ENCODE results near the gene GOLGA6L1. TPM values are rescaled to one million over a fixed set of nuclear protein-coding genes. Genes with fewer than 3 reads are reported as not detected.
"Not testable (repeated sequence)": the region's sequence is repeated elsewhere in the genome, so short reads cannot be mapped to it uniquely, and the experiment has no call there.

GOLGA6L1 gene, protein sequence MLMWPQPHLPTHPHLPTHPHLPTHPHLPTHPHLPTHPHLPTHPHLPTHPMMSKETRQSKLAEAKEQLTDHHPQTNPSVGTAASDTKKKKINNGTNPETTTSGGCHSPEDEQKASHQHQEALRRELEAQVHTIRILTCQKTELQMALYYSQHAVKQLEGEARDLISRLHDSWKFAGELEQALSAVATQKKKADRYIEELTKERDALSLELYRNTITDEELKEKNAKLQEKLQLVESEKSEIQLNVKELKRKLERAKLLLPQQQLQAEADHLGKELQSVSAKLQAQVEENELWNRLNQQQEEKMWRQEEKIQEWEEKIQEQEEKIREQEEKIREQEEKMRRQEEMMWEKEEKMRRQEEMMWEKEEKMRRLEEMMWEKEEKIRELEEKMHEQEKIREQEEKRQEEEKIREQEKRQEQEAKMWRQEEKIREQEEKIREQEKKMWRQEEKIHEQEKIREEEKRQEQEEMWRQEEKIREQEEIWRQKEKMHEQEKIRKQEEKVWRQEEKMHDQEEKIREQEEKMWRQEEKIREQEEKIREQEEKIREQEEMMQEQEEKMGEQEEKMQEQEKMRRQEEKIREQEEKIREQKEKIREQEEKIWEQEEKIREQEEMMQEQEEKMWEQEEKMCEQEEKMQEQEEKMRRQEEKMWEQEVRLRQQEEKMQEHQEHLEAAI
- not detected in 2 replicates for total RNA-seq (2022)
- not detected for Bru-seq, nascent RNA
- BruChase-seq, experiment 1, labeled RNA remaining after a 2-hour chase, result not detected
- BruChase-seq, experiment 2, labeled RNA remaining after a 6-hour chase, result not detected
- long read RNA-seq, result 0 reads

DNA sequence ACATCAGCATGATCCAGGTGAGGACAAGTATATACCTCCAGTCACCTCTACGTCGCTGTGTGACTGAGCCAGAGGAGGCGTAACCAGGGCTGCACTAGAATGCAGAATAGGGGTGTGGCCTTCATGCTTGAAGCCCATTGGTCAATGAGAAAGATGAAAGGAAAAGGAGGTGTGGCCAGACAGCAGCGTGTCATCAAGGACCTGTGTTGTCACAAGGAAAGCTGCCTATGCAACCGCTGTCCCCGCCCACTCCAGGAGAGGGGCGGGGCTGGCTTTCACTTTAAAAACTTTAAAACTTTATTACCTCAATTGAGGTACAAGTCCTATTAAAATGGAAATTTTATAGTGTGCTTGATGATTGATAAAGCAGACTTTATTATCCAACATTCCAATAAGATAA, at the start of gene GOLGA6L1:
TSS of gene GOLGA6L1 (minus strand) at position 101 of the 400 bp plus-strand sequence. CDS start at position 10, 91 bp downstream.
- intact Hi-C loops (cut with micrococcal nuclease; ENCODE audit: unreplicated experiment); H3K36me3 Mint-ChIP-seq (ENCODE audit: insufficient read depth, unreplicated experiment); H3K27ac Mint-ChIP-seq (ENCODE audit: unreplicated experiment); BruUV-seq (replicated peaks); POLR2A ChIA-PET; H3K4me3 Mint-ChIP-seq (ENCODE audit: unreplicated experiment); H3K27me3 Mint-ChIP-seq (ENCODE audit: insufficient read depth, unreplicated experiment); H3K4me3 ChIP-seq (ENCODE audit: low read depth, low read length); H3K36me3 ChIP-seq (ENCODE audit: control insufficient read depth, insufficient read depth, low read length); H3K4me1 ChIP-seq; H3K4me1 Mint-ChIP-seq (ENCODE audit: low read depth, unreplicated experiment); H3K9me3 Mint-ChIP-seq (ENCODE audit: unreplicated experiment); DNase-seq; CTCF ChIA-PET; H3K27me3 ChIP-seq (replicated peaks; ENCODE audit: control insufficient read depth, insufficient read depth, low read length); H3K9me3 ChIP-seq: not testable (repeated sequence)

DNA sequence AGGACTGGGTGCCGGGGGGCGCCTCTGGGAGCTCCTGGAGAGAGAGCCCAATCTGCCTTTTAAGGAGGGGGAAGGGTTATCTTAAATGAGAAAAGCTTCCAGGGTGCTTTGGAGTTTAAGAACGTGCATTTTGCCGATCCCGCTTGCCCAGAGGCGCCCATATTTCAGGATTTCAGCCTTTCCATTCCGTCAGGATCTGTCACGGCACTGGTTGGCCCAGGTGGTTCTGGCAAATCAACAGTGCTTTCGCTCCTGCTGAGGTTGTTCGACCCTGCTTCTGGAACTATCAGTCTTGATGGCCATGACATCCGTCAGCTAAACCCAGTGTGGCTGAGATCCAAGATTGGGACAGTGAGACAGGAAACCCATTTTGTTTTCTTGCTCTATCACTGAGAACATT, 44.6 kb upstream of the GOLGA6L1 start:
- H3K4me3 ChIP-seq (ENCODE audit: low read depth, low read length); DNase-seq; H3K4me1 Mint-ChIP-seq (ENCODE audit: low read depth, unreplicated experiment); H3K9me3 ChIP-seq; H3K27me3 ChIP-seq (replicated peaks; ENCODE audit: control insufficient read depth, insufficient read depth, low read length); POLR2A ChIA-PET; H3K36me3 Mint-ChIP-seq (ENCODE audit: insufficient read depth, unreplicated experiment); H3K27ac Mint-ChIP-seq (ENCODE audit: unreplicated experiment); H3K9me3 Mint-ChIP-seq (ENCODE audit: unreplicated experiment); H3K4me1 ChIP-seq; H3K27me3 Mint-ChIP-seq (ENCODE audit: insufficient read depth, unreplicated experiment); BruUV-seq (replicated peaks); CTCF ChIA-PET; H3K4me3 Mint-ChIP-seq (ENCODE audit: unreplicated experiment); H3K36me3 ChIP-seq (ENCODE audit: control insufficient read depth, insufficient read depth, low read length); intact Hi-C loops (cut with micrococcal nuclease; ENCODE audit: unreplicated experiment): not testable (repeated sequence)

DNA sequence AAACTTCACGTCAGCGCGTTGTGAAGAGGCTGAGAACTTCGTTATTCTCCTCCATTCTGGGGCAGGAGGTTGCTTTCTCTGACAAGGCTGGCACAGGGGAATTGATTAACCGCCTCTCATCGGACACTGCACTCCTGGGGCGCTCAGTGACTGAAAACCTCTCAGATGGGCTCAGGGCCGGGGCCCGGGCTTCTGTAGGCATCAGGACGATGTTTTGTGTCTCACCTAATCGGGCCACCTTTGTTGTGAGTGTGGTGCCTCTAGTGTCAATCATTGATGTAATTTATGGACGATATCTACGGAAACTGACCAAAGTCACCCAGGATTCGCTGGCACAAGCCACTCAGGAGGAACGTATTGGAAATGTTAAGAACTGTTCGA, 43.9 kb upstream of the GOLGA6L1 start:
- H3K36me3 Mint-ChIP-seq (ENCODE audit: insufficient read depth, unreplicated experiment); intact Hi-C loops (cut with micrococcal nuclease; ENCODE audit: unreplicated experiment); H3K4me3 Mint-ChIP-seq (ENCODE audit: unreplicated experiment); H3K4me1 ChIP-seq; H3K27ac Mint-ChIP-seq (ENCODE audit: unreplicated experiment); H3K9me3 ChIP-seq; H3K4me1 Mint-ChIP-seq (ENCODE audit: low read depth, unreplicated experiment); DNase-seq; H3K27me3 Mint-ChIP-seq (ENCODE audit: insufficient read depth, unreplicated experiment); H3K9me3 Mint-ChIP-seq (ENCODE audit: unreplicated experiment); H3K36me3 ChIP-seq (ENCODE audit: control insufficient read depth, insufficient read depth, low read length); POLR2A ChIA-PET; H3K27me3 ChIP-seq (replicated peaks; ENCODE audit: control insufficient read depth, insufficient read depth, low read length); H3K4me3 ChIP-seq (ENCODE audit: low read depth, low read length); BruUV-seq (replicated peaks); CTCF ChIA-PET: not testable (repeated sequence)

DNA sequence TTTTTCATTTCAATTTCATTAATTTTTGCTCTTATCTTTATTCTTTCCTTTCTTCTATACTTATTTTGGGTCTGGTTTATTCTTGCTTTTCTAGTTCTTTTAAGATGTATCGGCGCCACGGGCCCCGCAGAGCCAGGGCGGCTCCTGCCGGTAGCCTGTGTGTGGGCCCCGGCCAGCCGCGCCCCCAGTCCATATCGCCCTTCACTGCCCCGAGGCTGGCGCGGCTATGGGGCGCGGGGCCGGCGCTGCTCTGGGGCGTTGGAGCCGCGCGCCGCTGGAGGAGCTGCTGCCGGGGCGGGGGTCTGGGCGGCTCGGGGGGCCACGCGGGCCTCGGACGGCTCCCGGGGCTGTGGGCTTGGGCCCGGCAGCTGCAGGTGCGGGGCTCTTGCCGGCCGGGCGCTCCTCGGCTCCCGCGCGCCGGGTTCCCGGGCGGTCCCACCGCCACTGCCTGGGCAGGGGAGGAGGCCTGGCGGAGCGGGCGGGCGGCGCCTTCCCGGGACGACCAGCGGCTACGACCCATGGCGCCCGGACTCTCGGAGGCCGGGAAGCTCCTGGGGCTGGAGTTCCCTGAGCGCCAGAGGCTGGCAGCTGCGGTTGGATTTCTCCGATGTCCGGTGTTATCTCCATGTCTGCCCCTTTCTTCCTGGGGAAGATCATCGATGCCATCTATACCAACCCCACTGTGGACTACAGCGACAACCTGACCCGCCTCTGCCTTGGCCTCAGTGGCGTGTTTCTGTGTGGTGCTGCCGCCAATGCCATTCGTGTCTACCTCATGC, 43.3 kb upstream of the GOLGA6L1 start:
- H3K4me3 Mint-ChIP-seq (ENCODE audit: unreplicated experiment); H3K9me3 ChIP-seq; H3K36me3 ChIP-seq (ENCODE audit: control insufficient read depth, insufficient read depth, low read length); POLR2A ChIA-PET; H3K27ac Mint-ChIP-seq (ENCODE audit: unreplicated experiment); CTCF ChIA-PET; H3K4me3 ChIP-seq (ENCODE audit: low read depth, low read length); H3K4me1 Mint-ChIP-seq (ENCODE audit: low read depth, unreplicated experiment); DNase-seq; H3K4me1 ChIP-seq; H3K27me3 ChIP-seq (replicated peaks; ENCODE audit: control insufficient read depth, insufficient read depth, low read length); H3K27me3 Mint-ChIP-seq (ENCODE audit: insufficient read depth, unreplicated experiment); intact Hi-C loops (cut with micrococcal nuclease; ENCODE audit: unreplicated experiment); H3K36me3 Mint-ChIP-seq (ENCODE audit: insufficient read depth, unreplicated experiment); H3K9me3 Mint-ChIP-seq (ENCODE audit: unreplicated experiment); BruUV-seq (replicated peaks): not testable (repeated sequence)

DNA sequence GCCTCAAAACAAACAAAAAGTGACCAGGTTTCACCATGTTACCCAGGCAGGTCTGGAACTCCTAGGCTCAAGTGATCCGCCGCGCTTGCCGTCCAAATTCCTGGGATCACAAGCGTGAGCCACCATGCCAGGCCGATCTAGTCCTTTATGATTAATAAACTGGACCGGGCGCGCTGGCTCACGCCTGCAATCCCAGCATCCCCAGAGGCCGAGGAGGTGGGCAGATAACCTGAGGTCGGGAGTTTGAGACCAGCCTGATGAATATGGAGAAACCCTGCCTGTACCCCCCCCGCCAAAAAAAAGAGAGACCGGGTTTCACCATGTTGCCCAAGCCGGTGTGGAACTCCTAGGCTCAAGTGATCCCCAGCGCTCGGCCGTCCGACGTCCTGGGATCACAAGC, 40.1 kb upstream of the GOLGA6L1 start:
- CTCF ChIA-PET; intact Hi-C loops (cut with micrococcal nuclease; ENCODE audit: unreplicated experiment); H3K9me3 ChIP-seq; H3K27ac Mint-ChIP-seq (ENCODE audit: unreplicated experiment); H3K4me3 Mint-ChIP-seq (ENCODE audit: unreplicated experiment); H3K36me3 Mint-ChIP-seq (ENCODE audit: insufficient read depth, unreplicated experiment); H3K4me1 ChIP-seq; DNase-seq; H3K36me3 ChIP-seq (ENCODE audit: control insufficient read depth, insufficient read depth, low read length); H3K27me3 ChIP-seq (replicated peaks; ENCODE audit: control insufficient read depth, insufficient read depth, low read length); H3K9me3 Mint-ChIP-seq (ENCODE audit: unreplicated experiment); BruUV-seq (replicated peaks); H3K4me1 Mint-ChIP-seq (ENCODE audit: low read depth, unreplicated experiment); H3K27me3 Mint-ChIP-seq (ENCODE audit: insufficient read depth, unreplicated experiment); POLR2A ChIA-PET; H3K4me3 ChIP-seq (ENCODE audit: low read depth, low read length): not testable (repeated sequence)

DNA sequence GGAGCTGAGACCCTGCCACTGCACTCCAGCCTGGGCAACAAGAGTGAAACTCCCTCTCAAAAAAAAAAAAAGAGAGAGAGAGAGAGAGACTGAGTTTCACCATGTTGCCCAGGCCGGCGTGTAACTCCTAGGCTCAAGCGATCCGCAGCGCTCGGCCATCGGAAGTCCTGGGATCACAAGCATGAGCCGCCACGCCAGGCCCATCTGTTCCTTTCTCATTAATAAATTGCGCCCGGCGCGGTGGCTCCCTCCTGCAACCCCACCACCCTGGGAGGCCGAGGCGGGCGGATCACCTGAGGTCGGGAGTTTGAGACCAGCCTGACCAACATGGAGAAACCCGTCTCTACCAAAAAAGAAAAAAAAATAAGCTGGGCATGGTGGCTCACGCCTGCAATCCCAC, 39.0 kb upstream of the GOLGA6L1 start:
- H3K27ac Mint-ChIP-seq (ENCODE audit: unreplicated experiment); H3K36me3 ChIP-seq (ENCODE audit: control insufficient read depth, insufficient read depth, low read length); H3K4me1 Mint-ChIP-seq (ENCODE audit: low read depth, unreplicated experiment); H3K27me3 ChIP-seq (replicated peaks; ENCODE audit: control insufficient read depth, insufficient read depth, low read length); H3K9me3 Mint-ChIP-seq (ENCODE audit: unreplicated experiment); H3K27me3 Mint-ChIP-seq (ENCODE audit: insufficient read depth, unreplicated experiment); H3K36me3 Mint-ChIP-seq (ENCODE audit: insufficient read depth, unreplicated experiment); H3K4me3 Mint-ChIP-seq (ENCODE audit: unreplicated experiment); POLR2A ChIA-PET; intact Hi-C loops (cut with micrococcal nuclease; ENCODE audit: unreplicated experiment); H3K4me1 ChIP-seq; H3K9me3 ChIP-seq; DNase-seq; H3K4me3 ChIP-seq (ENCODE audit: low read depth, low read length); CTCF ChIA-PET; BruUV-seq (replicated peaks): not testable (repeated sequence)
